HepG2 (cell line): ENCODE measurements around the gene PSMB1. TPM values are rescaled to one million over a fixed set of nuclear protein-coding genes. Genes with fewer than 3 reads are reported as not detected.

Experiments used
- ATAC-seq: fragments of 200-7000 bp; cut with Tn5 transposase; 3 replicates; pipeline ENCODE4 v1.9.1; 2020; ENCODE audit warnings: mild to moderate bottlenecking, moderate library complexity
- BruUV-seq: library from RNA; stranded (reverse); fragments of 400-500 nt; replicated peaks from 2 replicates; lab custom pipeline; 2021; lab: Mats Ljungman, UMichigan
- CTCF ChIA-PET: fragments of 300-600 bp; formaldehyde crosslinking; extraction: SDS; loops from one replicate; lab custom pipeline; 2021; ENCODE audit warnings: low total read pairs, inconsistent platforms, low intra/inter-chr PET ratio; lab: Yijun Ruan, JAX
- POLR2A ChIA-PET: fragments of 350-600 bp; sonication (Branson Sonifier 250); formaldehyde crosslinking; loops from one replicate; lab custom pipeline; 2020; ENCODE audit warnings: antibody characterized with exemption, inconsistent platforms; lab: Yijun Ruan, JAX
- DNase-seq: peaks from one replicate; pipeline ENCODE4 v3.0.0-alpha.2; 2015; ENCODE audit warnings: low spot score
- FAIRE-seq: peaks from 3 replicates; lab custom pipeline; 2011; peaks lifted over from hg19 to GRCh38; lab: Jason Lieb, UNC
- H2AFZ ChIP-seq: one replicate; pipeline ENCODE4 v1.6.1; 2011; ENCODE audit warnings: low read length, inconsistent platforms
- H3K27ac ChIP-seq: fragments of 300-600 bp; 3 replicates; pipeline ENCODE4 v1.8.0; 2011; ENCODE audit warnings: mixed run types, mild to moderate bottlenecking, mixed read lengths, low read length, inconsistent platforms; ENCODE audit not compliant: insufficient read depth; ENCODE audit errors: extremely low read length
- H3K27me3 ChIP-seq, 2 experiments: fragments of 200-600 bp in 1 of 2; 2 replicates in 1 of 2; 3 replicates in 1 of 2; pipeline versions ENCODE4 v1.6.0 to v1.8.0; 2011; ENCODE audit warnings: low read length in 2 of 2, mild to moderate bottlenecking in 2 of 2, moderate library complexity in 2 of 2, inconsistent platforms in 1 of 2; ENCODE audit not compliant: insufficient read depth in 2 of 2, control insufficient read depth in 1 of 2
- H3K36me3 ChIP-seq, 2 experiments: fragments of 200-600 bp in 1 of 2; replicated peaks in 1 of 2; 2 replicates in 1 of 2; 3 replicates in 1 of 2; pipeline versions ENCODE4 v1.5.1 to v1.8.0; 2011; ENCODE audit warnings: low read length in 2 of 2, inconsistent platforms in 1 of 2; ENCODE audit not compliant: insufficient read depth in 2 of 2, control insufficient read depth in 1 of 2
- H3K4me1 ChIP-seq: 2 replicates; pipeline ENCODE4 v1.5.1; 2012; ENCODE audit warnings: low read length, inconsistent platforms; ENCODE audit not compliant: insufficient read depth
- H3K4me2 ChIP-seq: 2 replicates; pipeline ENCODE4 v1.6.0; 2011; ENCODE audit warnings: low read depth, low read length, inconsistent platforms
- H3K4me3 ChIP-seq, 3 experiments: fragments of 200-600 bp in 1 of 3; sonication (generic), shearing (Covaris generic) in 1 of 3; replicated peaks in 1 of 3; 2 replicates each; pipeline ENCODE4 v1.5.1; 2011 to 2016; ENCODE audit warnings: low read length in 3 of 3, inconsistent platforms in 2 of 3, low read depth in 2 of 3, mild to moderate bottlenecking in 2 of 3, control low read depth in 1 of 3, mixed read lengths in 1 of 3; ENCODE audit not compliant: insufficient read depth in 1 of 3
- H3K79me2 ChIP-seq: one replicate; pipeline ENCODE4 v1.6.1; 2011; ENCODE audit warnings: low read length, inconsistent platforms; ENCODE audit not compliant: insufficient read depth
- H3K9ac ChIP-seq: 2 replicates; pipeline ENCODE4 v1.6.0; 2011; ENCODE audit warnings: mild to moderate bottlenecking, low read depth, low read length, inconsistent platforms; ENCODE audit not compliant: insufficient read depth
- H3K9me3 ChIP-seq: 2 replicates; pipeline ENCODE4 v1.5.1; 2012; ENCODE audit warnings: mild to moderate bottlenecking, low read length
- H4K20me1 ChIP-seq: 2 replicates; pipeline ENCODE4 v1.6.0; 2011; ENCODE audit warnings: inconsistent platforms, mild to moderate bottlenecking, low read length, moderate library complexity; ENCODE audit not compliant: insufficient read depth
- ATF7-NPFF ChIP-seq: sonication (generic); formaldehyde crosslinking; IDR thresholded peaks from 2 replicates; pipeline ENCODE4 v1.8.1; 2023; ENCODE audit warnings: mild to moderate bottlenecking, low read depth, missing genetic modification reagents, moderate library complexity
- ISL2 ChIP-seq: sonication (generic); formaldehyde crosslinking; IDR thresholded peaks from 2 replicates; pipeline ENCODE4 v1.5.0; 2020; ENCODE audit warnings: missing genetic modification reagents
- KMT2A ChIP-seq: sonication (generic); formaldehyde crosslinking; IDR thresholded peaks from 2 replicates; pipeline ENCODE4 v1.4.0; 2020; ENCODE audit warnings: missing genetic modification reagents
- MXD3 ChIP-seq: IDR thresholded peaks from 2 replicates; pipeline ENCODE4 v1.6.1; 2016; ENCODE audit warnings: mild to moderate bottlenecking, missing biosample characterization, missing genetic modification reagents
- NKX3-1 ChIP-seq: sonication (generic); formaldehyde crosslinking; IDR thresholded peaks from 2 replicates; pipeline ENCODE4 v1.5.0; 2020; ENCODE audit warnings: missing genetic modification reagents
- PAF1 ChIP-seq: IDR thresholded peaks from 2 replicates; pipeline ENCODE4 v1.6.1; 2016; ENCODE audit warnings: missing genetic modification reagents, missing compliant biosample characterization
- POLR2AphosphoS2 ChIP-seq: IDR thresholded peaks from 2 replicates; pipeline ENCODE4 v1.6.1; 2011; ENCODE audit warnings: low read depth, low read length, improper control_type of control experiment
- POLR2G ChIP-seq: fragments of 200-400 bp; formaldehyde crosslinking; IDR thresholded peaks from 2 replicates; pipeline ENCODE4 v1.6.1; 2018; ENCODE audit warnings: mild to moderate bottlenecking, low read depth, low read length, moderate library complexity
- REPIN1 ChIP-seq: sonication (generic); formaldehyde crosslinking; IDR thresholded peaks from 2 replicates; pipeline ENCODE4 v1.8.0; 2022; ENCODE audit warnings: missing genetic modification reagents, low read depth, mild to moderate bottlenecking, borderline replicate concordance
- RNF2 ChIP-seq: fragments of 450-650 bp; conservative IDR thresholded peaks from 2 replicates; pipeline ENCODE4 v1.6.1; 2016; ENCODE audit warnings: low read depth
- RXRB ChIP-seq: IDR thresholded peaks from 2 replicates; pipeline ENCODE4 v1.6.1; 2016; ENCODE audit warnings: borderline replicate concordance, missing genetic modification reagents, missing compliant biosample characterization
- SP140L ChIP-seq: sonication (generic); formaldehyde crosslinking; IDR thresholded peaks from 2 replicates; pipeline ENCODE4 v1.4.0; 2020; ENCODE audit warnings: missing genetic modification reagents, borderline replicate concordance
- SRF ChIP-seq: IDR thresholded peaks from 2 replicates; pipeline ENCODE4 v1.6.1; 2011; ENCODE audit warnings: mild to moderate bottlenecking, low read depth, low read length, moderate library complexity
- ZFP36L2 ChIP-seq: sonication (generic); formaldehyde crosslinking; IDR thresholded peaks from 2 replicates; pipeline ENCODE4 v1.4.0; 2020; ENCODE audit warnings: missing genetic modification reagents
- ZNF121 ChIP-seq: sonication (generic); formaldehyde crosslinking; IDR thresholded peaks from 2 replicates; pipeline ENCODE4 v1.5.0; 2020; ENCODE audit warnings: mild to moderate bottlenecking, missing genetic modification reagents
- ZNF136 ChIP-seq: sonication (generic); formaldehyde crosslinking; IDR thresholded peaks from 2 replicates; pipeline ENCODE4 v1.8.1; 2022; ENCODE audit warnings: low read depth, mild to moderate bottlenecking, moderate library complexity, missing genetic modification reagents
- ZNF574 ChIP-seq: sonication (generic); formaldehyde crosslinking; IDR thresholded peaks from 2 replicates; pipeline ENCODE4 v1.4.0; 2020; ENCODE audit warnings: missing genetic modification reagents
- ZNF616 ChIP-seq: sonication (generic); formaldehyde crosslinking; IDR thresholded peaks from 2 replicates; pipeline ENCODE4 v1.5.0; 2020; ENCODE audit warnings: low read depth, mild to moderate bottlenecking, missing genetic modification reagents
- ZNF766 ChIP-seq: sonication (generic); formaldehyde crosslinking; IDR thresholded peaks from 2 replicates; pipeline ENCODE4 v1.5.0; 2020; ENCODE audit warnings: missing genetic modification reagents, borderline replicate concordance
- WGBS: methylation state at CpG from one replicate; pipeline ENCODE4 v1.1.6; 2017; ENCODE audit warnings: low lambda C conversion rate; 5-methylcytosine and 5-hydroxymethylcytosine counted together
- in situ Hi-C: cut with HindIII; loops from 2 replicates; pipeline ENCODE4 v1.10.0; 2017; ENCODE audit warnings: low pct_unique_long_range_greater_than_20kb; ENCODE audit not compliant: extremely low pct_ligation_motif_present
- intact Hi-C: fragments of 100-400 bp; cut with micrococcal nuclease; formaldehyde crosslinking; loops from one replicate; pipeline ENCODE4 v1.10.0; 2022; ENCODE audit not compliant: unreplicated experiment
- polyA plus RNA-seq, 8 experiments: library from polyadenylated mRNA; depleted of rRNA in 3 of 8; stranded (reverse) in 7 of 8; unstranded in 1 of 8; fragments of >200 nt; fragmentation: Illumina TruSeq in 4 of 8; extraction: Trizol in 4 of 8; gene quantifications; 2 replicates each; pipeline versions ENCODE4 v1.2.1 to v1.2.3, GENCODE V29; 2011 to 2016; ENCODE audit warnings: low read depth in 4 of 8, missing spikeins in 1 of 8, mixed read lengths in 1 of 8; ENCODE audit not compliant: insufficient read depth in 1 of 8
- total RNA-seq, 5 experiments: library from RNA; depleted of rRNA; stranded (reverse); fragments of >200 nt; fragmentation: Illumina TruSeq; extraction: Trizol; gene quantifications; 2 replicates each; pipeline ENCODE4 v1.2.3, GENCODE V29; 2016; ENCODE audit warnings: low read depth in 1 of 5

PSMB1 gene
- total and polyA plus RNA-seq, 2 of the 13 experiments (the other 11 are each of a cell fraction or from before 2014, with no cell fraction given) = 528 to 592 TPM

- 5% methylated on average over 4 of the region's 4 CpGs for WGBS
- Histone ChIP-seq H3K4me1 (no peaks in the 10 kb centered on the region), H3K4me2 (no peak overlapping the region)
Observed at GRCh38 chr6:170504479-170504878, 48.6 kb downstream of the PSMB1 start.

GRCh38 chr6:170503414-170503761 lies 49.7 kb downstream of the PSMB1 start:
- H3K4me1 ChIP-seq = no peaks in the 10 kb centered on the region
- no peak for FAIRE-seq
- ATAC-seq = no peak
- no peaks in the 10 kb centered on the region for H3K9me3 ChIP-seq
- H3K79me2 ChIP-seq = no peaks in the 10 kb centered on the region
- peaks cover 2 to 11% of the 10 kb centered on the region in 2 experiments; a peak in 2 of 5 replicates for H3K27me3 ChIP-seq
- ChIA-PET POLR2A (no interaction called here), CTCF (no interaction called here)
- no peak overlapping the region for H3K9ac ChIP-seq
- no peak overlapping the region for H3K4me2 ChIP-seq
- H3K27ac ChIP-seq = no peak overlapping the region
- H2AFZ ChIP-seq = no peak overlapping the region
- no peaks in the 10 kb centered on the region for H3K36me3 ChIP-seq
- in situ Hi-C loops (no loop called here), intact Hi-C loops (no loop called here)
- no peak for DNase-seq
- no TSS peak for BruUV-seq
- H4K20me1 ChIP-seq = no peaks in the 10 kb centered on the region
- no peak overlapping the region for H3K4me3 ChIP-seq
- TF ChIP-seq ISL2 (CRISPR knock-in tag) (no peak), RXRB (CRISPR knock-in tag) (no peak), ATF7-NPFF (CRISPR knock-in tag) (no peak), ZNF574 (no peak), POLR2AphosphoS2 (no peak), KMT2A (CRISPR knock-in tag) (no peak), ZNF616 (CRISPR knock-in tag) (no peak), ZNF121 (CRISPR knock-in tag) (no peak), MXD3 (CRISPR knock-in tag) (no peak), SP140L (CRISPR knock-in tag) (no peak), ZFP36L2 (CRISPR knock-in tag) (no peak), ZNF766 (CRISPR knock-in tag) (no peak), REPIN1 (CRISPR knock-in tag) (no peak), RNF2 (no peak), NKX3-1 (CRISPR knock-in tag) (no peak), SRF (no peak), POLR2G (no peak), ZNF136 (CRISPR knock-in tag) (no peak)

More at GRCh38 chr6:170504479-170504878, 48.6 kb downstream of the PSMB1 start:
- Histone ChIP-seq H3K27me3 (peaks cover 2 to 8% of the 10 kb centered on the region in 2 experiments; a peak in 1 of 5 replicates), H3K9me3 (no peaks in the 10 kb centered on the region), H3K9ac (no peak overlapping the region), H2AFZ (no peak overlapping the region), H3K79me2 (no peaks in the 10 kb centered on the region), H3K4me3 (no peak overlapping the region), H3K36me3 (no peaks in the 10 kb centered on the region)
- FAIRE-seq = no peak
- no peak for TF ChIP-seq PAF1 (CRISPR knock-in tag)
- TF ChIP-seq, all 625 proteins: peak for 0
- ATAC-seq = no peak
- ChIA-PET POLR2A (no interaction called here), CTCF (no interaction called here)
- Histone ChIP-seq H4K20me1 (no peaks in the 10 kb centered on the region), H3K27ac (no peak overlapping the region)
- no peak for DNase-seq
- intact Hi-C loops (no loop called here), in situ Hi-C loops (no loop called here)
- BruUV-seq = no TSS peak
